Measurements from ENCODE around the gene FBXO31.

- TF ChIP-seq CTCF (IDR thresholded peaks at IDR 0.05) (no peak), POLR2AphosphoS5 (IDR thresholded peaks at IDR 0.05) (no peak)
Measured at GRCh38 chr16:87327798-87328495, 55.6 kb downstream of the FBXO31 start.

Measured in sigmoid colon (tissue), 4 donors.